Thyroid gland (tissue), 4 donors: ENCODE results near the gene NF1.

Experiments used
- POLR2A ChIP-seq, 2 donors: fragments of 450-650 bp; IDR thresholded peaks; one replicate each; pipeline ENCODE4 v1.6.1; 2017; ENCODE audit warnings: antibody characterized with exemption in 2 of 2, mild to moderate bottlenecking in 2 of 2, moderate library complexity in 1 of 2
- TF ChIP-seq, protein P1 (sequence below), 6 experiments: fragments of 200-600 bp in 3 of 6; fragments of 450-650 bp in 3 of 6; sonication (generic) in 3 of 6; IDR thresholded peaks; one replicate each; pipeline ENCODE4 v1.5.1; 2016 to 2019; ENCODE audit warnings: antibody characterized with exemption in 6 of 6, mild to moderate bottlenecking in 2 of 6, inconsistent platforms in 1 of 6, moderate library complexity in 1 of 6

DNA sequence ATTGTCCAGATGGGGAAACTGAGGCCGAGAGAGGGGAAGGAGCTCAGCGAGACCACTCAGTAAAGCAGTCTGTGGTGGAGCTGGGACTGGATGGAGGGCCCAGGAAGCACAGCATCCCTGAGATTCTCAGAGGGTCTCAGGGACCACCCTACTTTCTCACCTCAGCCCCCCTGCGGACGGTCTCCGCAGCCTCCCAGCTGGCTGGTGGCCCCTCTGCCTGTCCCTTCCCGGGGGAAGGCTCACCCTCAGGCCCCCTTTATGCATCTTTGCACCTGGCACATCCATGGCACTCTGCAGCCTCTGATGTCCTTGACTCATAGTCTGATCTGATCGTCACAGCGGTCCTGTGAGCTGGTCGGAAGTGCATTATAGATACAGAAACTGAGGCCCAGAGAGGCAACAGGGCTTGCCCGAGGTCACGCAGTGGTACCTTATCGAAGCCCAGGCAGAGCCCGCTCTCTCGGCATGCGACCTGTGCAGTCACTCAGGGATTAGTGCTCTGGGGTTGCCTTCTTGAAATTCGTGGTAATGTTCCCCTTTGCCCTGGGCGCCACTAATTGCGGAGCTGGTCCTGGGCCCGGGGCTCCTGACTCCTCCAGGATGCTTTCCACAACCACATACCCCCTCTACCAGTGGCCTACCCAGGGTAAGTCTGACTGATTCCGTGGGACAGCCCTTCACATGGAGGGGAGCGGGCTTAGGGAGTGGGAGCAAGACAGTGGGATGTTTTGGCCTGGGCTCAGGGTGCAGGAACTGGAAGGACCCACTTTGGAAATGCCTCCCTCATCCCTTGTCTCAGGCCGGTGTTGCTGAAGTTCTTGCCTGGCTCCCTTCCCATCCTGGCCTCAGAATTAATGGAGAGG is 321.1 kb downstream of the NF1 start:
- TF ChIP-seq, protein P1, sequence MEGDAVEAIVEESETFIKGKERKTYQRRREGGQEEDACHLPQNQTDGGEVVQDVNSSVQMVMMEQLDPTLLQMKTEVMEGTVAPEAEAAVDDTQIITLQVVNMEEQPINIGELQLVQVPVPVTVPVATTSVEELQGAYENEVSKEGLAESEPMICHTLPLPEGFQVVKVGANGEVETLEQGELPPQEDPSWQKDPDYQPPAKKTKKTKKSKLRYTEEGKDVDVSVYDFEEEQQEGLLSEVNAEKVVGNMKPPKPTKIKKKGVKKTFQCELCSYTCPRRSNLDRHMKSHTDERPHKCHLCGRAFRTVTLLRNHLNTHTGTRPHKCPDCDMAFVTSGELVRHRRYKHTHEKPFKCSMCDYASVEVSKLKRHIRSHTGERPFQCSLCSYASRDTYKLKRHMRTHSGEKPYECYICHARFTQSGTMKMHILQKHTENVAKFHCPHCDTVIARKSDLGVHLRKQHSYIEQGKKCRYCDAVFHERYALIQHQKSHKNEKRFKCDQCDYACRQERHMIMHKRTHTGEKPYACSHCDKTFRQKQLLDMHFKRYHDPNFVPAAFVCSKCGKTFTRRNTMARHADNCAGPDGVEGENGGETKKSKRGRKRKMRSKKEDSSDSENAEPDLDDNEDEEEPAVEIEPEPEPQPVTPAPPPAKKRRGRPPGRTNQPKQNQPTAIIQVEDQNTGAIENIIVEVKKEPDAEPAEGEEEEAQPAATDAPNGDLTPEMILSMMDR (IDR thresholded peaks at IDR 0.05) = no peak
- TF ChIP-seq POLR2A (IDR thresholded peaks at IDR 0.05) = no peak
